K562 (cell line): ENCODE measurements around the gene ID4. TPM values are rescaled to one million over a fixed set of nuclear protein-coding genes. Genes with fewer than 3 reads are reported as not detected.

Source experiments
- ATAC-seq: fragments of 200-7000 bp; cut with Tn5 transposase; 3 replicates; pipeline ENCODE4 v1.9.1; 2020; ENCODE audit warnings: moderate library complexity
- BruUV-seq: library from RNA; stranded (reverse); fragments of 400-500 nt; replicated peaks from 2 replicates; lab custom pipeline; 2021; lab: Mats Ljungman, UMichigan
- CTCF ChIA-PET: fragments of 300-600 bp; formaldehyde crosslinking; extraction: SDS; loops from one replicate; lab custom pipeline; 2021; ENCODE audit warnings: low intra/inter-chr PET ratio; lab: Yijun Ruan, JAX
- POLR2A ChIA-PET: fragments of 300-600, 350-650 bp; sonication (Branson Sonifier 250); formaldehyde crosslinking; extraction: SDS; loops from one replicate; lab custom pipeline; 2021; ENCODE audit warnings: antibody characterized with exemption, inconsistent platforms; lab: Yijun Ruan, JAX
- DNase-seq, 4 experiments: peaks; one replicate each; pipeline versions ENCODE4 v3.0.0 to v3.0.0-alpha.2; 2011 to 2018; ENCODE audit warnings: low spot score in 3 of 4, mixed read lengths in 3 of 4; ENCODE audit errors: extremely low read depth in 1 of 4
- FAIRE-seq: peaks from 2 replicates; lab custom pipeline; 2011; peaks lifted over from hg19 to GRCh38; lab: Jason Lieb, UNC
- H2AFZ ChIP-seq: 2 replicates; pipeline ENCODE4 v1.6.0; 2011; ENCODE audit warnings: low read depth, low read length, control low read depth, inconsistent platforms
- H3K27ac ChIP-seq: fragments of 200-600 bp; 3 replicates; pipeline ENCODE4 v1.8.0; 2011; ENCODE audit warnings: low read depth, mild to moderate bottlenecking, control low read depth, inconsistent platforms, low read length, moderate library complexity, mixed read lengths; ENCODE audit errors: extremely low read depth
- H3K27me3 ChIP-seq, 2 experiments: fragments of 300-600 bp in 1 of 2; 2 replicates in 1 of 2; 3 replicates in 1 of 2; pipeline versions ENCODE4 v1.6.0 to v1.8.0; 2011; ENCODE audit warnings: inconsistent platforms in 2 of 2, low read length in 2 of 2, mild to moderate bottlenecking in 1 of 2, mixed read lengths in 1 of 2, moderate library complexity in 1 of 2; ENCODE audit not compliant: control insufficient read depth in 2 of 2, insufficient read depth in 2 of 2
- H3K36me3 ChIP-seq: fragments of 300-600 bp; 3 replicates; pipeline ENCODE4 v1.8.0; 2011; ENCODE audit warnings: mild to moderate bottlenecking, low read length, inconsistent platforms; ENCODE audit not compliant: control insufficient read depth, insufficient read depth
- H3K4me1 ChIP-seq, 2 experiments: fragments of 200-600 bp in 1 of 2; replicated peaks in 1 of 2; 2 replicates in 1 of 2; 3 replicates in 1 of 2; pipeline versions ENCODE4 v1.5.1 to v1.8.0; 2011; ENCODE audit warnings: inconsistent platforms in 2 of 2, low read length in 2 of 2, mild to moderate bottlenecking in 1 of 2, mixed read lengths in 1 of 2, moderate library complexity in 1 of 2; ENCODE audit not compliant: control insufficient read depth in 2 of 2, insufficient read depth in 2 of 2
- H3K4me2 ChIP-seq: 2 replicates; pipeline ENCODE4 v1.6.1; 2011; ENCODE audit warnings: low read length, control low read depth, inconsistent platforms, mixed read lengths; ENCODE audit not compliant: insufficient read depth
- H3K4me3 ChIP-seq: fragments of 200-600 bp; sonication (generic), shearing (Covaris generic); 2 replicates; pipeline ENCODE4 v1.5.1; 2016; ENCODE audit warnings: control low read depth, inconsistent platforms
- H3K79me2 ChIP-seq: fragments of 200-600 bp; 3 replicates; pipeline ENCODE4 v1.8.0; 2011; ENCODE audit warnings: low read length, inconsistent platforms; ENCODE audit not compliant: control insufficient read depth, insufficient read depth
- H3K9ac ChIP-seq, 2 experiments: 2 replicates each; pipeline versions ENCODE4 v1.6.0 to v1.6.1; 2011; ENCODE audit warnings: low read depth in 2 of 2, low read length in 2 of 2, control low read depth in 1 of 2, inconsistent platforms in 1 of 2, mild to moderate bottlenecking in 1 of 2, mixed read lengths in 1 of 2; ENCODE audit not compliant: insufficient read depth in 1 of 2
- H3K9me1 ChIP-seq: one replicate; pipeline ENCODE4 v1.6.0; 2011; ENCODE audit warnings: inconsistent platforms, mild to moderate bottlenecking, low read length, moderate library complexity; ENCODE audit not compliant: control insufficient read depth, insufficient read depth
- H3K9me3 ChIP-seq: replicated peaks from 2 replicates; pipeline ENCODE4 v1.5.1; 2011; ENCODE audit warnings: low read depth, low read length, inconsistent platforms; ENCODE audit not compliant: control insufficient read depth, insufficient read depth
- H4K20me1 ChIP-seq: replicated peaks from 2 replicates; pipeline ENCODE4 v1.6.1; 2011; ENCODE audit warnings: low read length, inconsistent platforms, mixed read lengths; ENCODE audit not compliant: control insufficient read depth, insufficient read depth
- ATF1 ChIP-seq, 2 experiments: fragments of 450-650 bp in 1 of 2; IDR thresholded peaks; 2 replicates each; pipeline ENCODE4 v1.6.1; 2016; ENCODE audit warnings: missing compliant biosample characterization in 1 of 2, missing genetic modification characterization in 1 of 2
- MLX ChIP-seq, 2 experiments: fragments of 450-650 bp in 1 of 2; sonication (generic) in 1 of 2; formaldehyde crosslinking; conservative IDR thresholded peaks; 2 replicates each; pipeline versions ENCODE4 v1.4.0 to v1.8.1; 2020 to 2022; ENCODE audit warnings: mild to moderate bottlenecking in 1 of 2, missing genetic modification reagents in 1 of 2
- SMARCC2 ChIP-seq: fragments of 450-650 bp; IDR thresholded peaks from 2 replicates; pipeline ENCODE4 v1.6.1; 2017; ENCODE audit warnings: antibody characterized with exemption, moderate library complexity, mild to moderate bottlenecking, low read depth
- YBX1 ChIP-seq: fragments of 450-650 bp; IDR thresholded peaks from 2 replicates; pipeline ENCODE4 v1.7.1; 2016; ENCODE audit warnings: mild to moderate bottlenecking
- ZNF217 ChIP-seq: sonication (generic); formaldehyde crosslinking; IDR thresholded peaks from 2 replicates; pipeline ENCODE4 v1.8.0; 2022; ENCODE audit warnings: mild to moderate bottlenecking, missing genetic modification reagents
- ZNF224 ChIP-seq: sonication (generic); formaldehyde crosslinking; IDR thresholded peaks from 2 replicates; pipeline ENCODE4 v1.8.0; 2022; ENCODE audit warnings: mild to moderate bottlenecking, missing genetic modification reagents
- WGBS: fragments of 100-300 bp; shearing (Covaris generic); methylation state at CpG from one replicate; pipeline ENCODE4 v1.1.6; 2016; ENCODE audit warnings: low coverage, mixed read lengths; ENCODE audit not compliant: insufficient coverage; ENCODE audit errors: missing lambda C conversion rate; 5-methylcytosine and 5-hydroxymethylcytosine counted together
- in situ Hi-C: fragments of 300-500 bp; cut with MboI; formaldehyde crosslinking; loops from 4 replicates; pipeline ENCODE4 v1.15.0; 2018; ENCODE audit warnings: inconsistent platforms, mixed read lengths
- intact Hi-C: fragments of 100-400 bp; cut with micrococcal nuclease; formaldehyde crosslinking; loops from 2 replicates; pipeline ENCODE4 v1.14.2; 2022
- polyA plus RNA-seq, 8 experiments: library from polyadenylated mRNA; depleted of rRNA in 4 of 8; stranded (reverse) in 5 of 8; unstranded in 3 of 8; fragments of >200 nt; fragmentation: Nextera tagmentation in 2 of 8; fragmentation: Illumina TruSeq in 1 of 8; extraction: Ambion mirVana in 2 of 8; extraction: Trizol in 1 of 8; gene quantifications; 2 replicates each; pipeline versions ENCODE4 v1.2.1 to v1.2.3, GENCODE V29; 2011 to 2014; ENCODE audit warnings: inconsistent platforms in 1 of 8, missing spikeins in 1 of 8
- total RNA-seq, 7 experiments: library from RNA; depleted of rRNA in 6 of 7; stranded (reverse); fragments of >200 nt in 6 of 7; fragmentation: Illumina TruSeq in 2 of 7; extraction: Trizol in 2 of 7; gene quantifications; 2 replicates each; pipeline versions ENCODE4 v1.2.1 to v1.2.3, GENCODE V29; 2011 to 2021; ENCODE audit warnings: low replicate concordance in 1 of 7

Gene ID4
- total and polyA plus RNA-seq, 9 of the 15 experiments (the other 6 are each of a cell fraction or from before 2014, with no cell fraction given), result not detected

- Histone ChIP-seq H2AFZ (no peak overlapping the region), H3K9me3 (no peaks in the 10 kb centered on the region), H3K4me3 (no peak overlapping the region), H3K36me3 (no peaks in the 10 kb centered on the region), H3K9ac (no peak overlapping the region), H3K9me1 (no peaks in the 10 kb centered on the region), H3K4me1 (peaks cover 0 to 9% of the 10 kb centered on the region in 2 experiments; a peak in 1 of 5 replicates), H3K4me2 (no peak overlapping the region), H3K79me2 (no peaks in the 10 kb centered on the region), H3K27ac (no peak overlapping the region), H3K27me3 (peaks cover 0 to 5% of the 10 kb centered on the region in 2 experiments; a peak in 1 of 5 replicates), H4K20me1 (no peaks in the 10 kb centered on the region)
- no peak for TF ChIP-seq ATF1 (CRISPR knock-in tag; IDR thresholded peaks at IDR 0.05)
- TF ChIP-seq ATF1 (tag; IDR thresholded peaks at IDR 0.05), result no peak
- TF ChIP-seq ZNF224 (CRISPR knock-in tag), result no peak
- TF ChIP-seq YBX1, result no peak
- no peak for TF ChIP-seq ZNF217 (CRISPR knock-in tag)
- no peak for TF ChIP-seq MLX (CRISPR knock-in tag; conservative IDR thresholded peaks at IDR 0.05)
- TF ChIP-seq SMARCC2, result no peak
- intact Hi-C loops, result no loop called here
- ATAC-seq (no peak), FAIRE-seq (no peak), DNase-seq (no peak)
- no TSS peak for BruUV-seq
- in situ Hi-C loops, result no loop called here
- ChIA-PET POLR2A (no interaction called here), CTCF (no interaction called here)
- 4% methylated on average over 4 of the region's 4 CpGs for WGBS
Measured at GRCh38 chr6:19842030-19842615, 5.0 kb downstream of the ID4 start.
